Fibroblast of peridontal ligament (primary cell): Measurements from ENCODE around the gene ARL11.

Source experiments
- DNase-seq: peaks from one replicate; pipeline ENCODE4 v3.0.0-alpha.2; 2010; ENCODE audit errors: extremely low read depth

ARL11 gene

DNA sequence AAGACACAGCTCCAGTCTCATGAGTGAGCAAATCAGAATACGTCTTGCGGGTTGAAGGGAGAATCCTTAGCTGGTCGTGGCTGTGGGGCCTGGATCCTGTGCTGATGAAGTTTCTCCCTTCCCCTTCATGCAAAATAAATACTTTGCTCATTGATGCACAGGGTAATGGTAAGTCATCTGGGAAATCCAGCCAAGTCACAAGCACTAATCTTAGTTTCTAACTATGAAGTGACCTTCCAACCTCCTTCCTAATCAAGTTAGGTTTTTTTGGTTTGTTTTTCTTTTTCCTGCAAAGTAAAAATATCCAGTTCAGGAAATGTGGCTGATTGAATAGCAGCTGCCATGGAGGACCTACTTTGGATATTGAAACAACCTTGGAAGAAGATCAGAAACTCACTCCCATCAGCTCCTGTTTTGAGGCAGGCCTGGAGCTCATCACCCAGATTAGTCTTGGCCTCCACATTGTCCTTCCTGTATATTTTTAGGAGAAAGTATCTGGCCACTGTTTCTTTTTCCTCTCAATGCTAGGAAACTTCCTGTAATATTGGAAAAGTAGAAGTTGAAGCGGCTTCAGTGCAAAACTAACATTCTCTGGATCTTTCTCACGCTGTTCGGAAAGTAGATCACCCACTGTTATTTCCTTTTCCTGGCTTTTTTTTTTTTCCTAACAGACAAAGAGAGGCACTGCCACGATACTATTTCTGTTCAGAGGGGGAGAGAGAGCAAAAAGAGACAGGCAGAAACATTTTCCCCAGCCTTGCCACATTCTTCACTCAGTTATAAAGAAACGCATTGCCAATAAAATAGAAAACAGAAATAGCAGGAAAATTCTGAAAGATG lies 12.3 kb upstream of the ARL11 start:
- peak; percentile 51 for DNase-seq

GRCh38 chr13:49616676-49617065 lies 11.6 kb upstream of the ARL11 start:
- DNase-seq: peak; percentile 62

DNA sequence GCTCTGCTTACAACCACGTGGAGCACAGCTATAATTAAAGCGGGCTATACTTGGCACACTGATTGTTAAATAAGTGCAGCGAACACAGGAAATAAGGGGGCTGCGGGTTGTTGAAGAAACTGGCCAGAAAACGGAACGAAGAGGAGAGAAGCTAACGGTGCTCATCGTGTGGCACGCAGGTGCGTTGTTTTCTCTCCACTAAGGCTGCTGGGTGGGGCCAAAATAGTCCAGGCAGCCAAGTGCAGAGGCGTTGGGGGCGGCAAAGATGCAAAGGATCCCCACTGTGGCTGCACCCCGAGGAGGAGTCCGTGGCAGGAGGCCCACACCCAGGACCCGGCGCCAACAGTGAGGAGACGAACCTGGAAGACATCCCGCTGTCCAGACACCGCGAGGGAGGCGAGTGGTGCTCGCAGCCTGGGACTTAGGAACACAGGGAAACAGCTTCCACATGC lies 8.1 kb upstream of the ARL11 start:
- DNase-seq: no peak

DNA sequence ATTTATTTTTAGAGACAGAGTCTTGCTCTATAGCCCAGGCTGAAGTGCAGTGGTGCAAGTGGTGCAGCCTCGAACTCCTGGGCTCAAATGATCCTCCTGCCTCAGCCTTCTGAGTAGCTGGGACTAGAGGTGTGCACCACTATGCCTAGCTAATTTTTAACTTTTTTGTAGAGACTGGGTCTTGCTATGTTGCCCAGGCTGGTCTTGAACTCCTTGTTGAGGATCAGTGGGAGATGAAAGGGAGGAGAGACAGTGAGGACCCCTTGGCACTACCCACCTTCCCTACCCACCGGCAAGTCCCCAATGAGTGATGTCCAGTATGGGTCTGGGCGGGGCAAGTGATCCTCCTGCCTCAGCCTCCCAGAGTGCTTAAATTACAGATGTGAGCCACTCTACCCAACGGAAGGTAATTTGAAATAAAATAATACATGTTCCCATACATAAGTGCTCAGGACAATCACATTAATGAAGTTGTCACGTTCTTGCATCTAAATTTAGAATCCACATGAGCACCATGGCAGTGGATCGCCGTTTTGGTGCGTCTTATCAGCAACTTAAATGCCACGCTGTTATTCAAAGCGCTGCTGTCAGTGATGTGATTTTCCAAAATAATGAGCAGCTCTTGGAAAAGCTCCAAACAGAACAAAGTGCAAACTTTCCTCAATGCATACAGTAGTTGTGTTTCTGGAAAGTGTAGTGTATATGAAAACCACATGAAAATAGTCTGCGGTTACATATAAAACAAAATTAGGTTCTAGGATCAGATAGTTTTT lies 5.9 kb upstream of the ARL11 start:
- DNase-seq: no peak

DNA sequence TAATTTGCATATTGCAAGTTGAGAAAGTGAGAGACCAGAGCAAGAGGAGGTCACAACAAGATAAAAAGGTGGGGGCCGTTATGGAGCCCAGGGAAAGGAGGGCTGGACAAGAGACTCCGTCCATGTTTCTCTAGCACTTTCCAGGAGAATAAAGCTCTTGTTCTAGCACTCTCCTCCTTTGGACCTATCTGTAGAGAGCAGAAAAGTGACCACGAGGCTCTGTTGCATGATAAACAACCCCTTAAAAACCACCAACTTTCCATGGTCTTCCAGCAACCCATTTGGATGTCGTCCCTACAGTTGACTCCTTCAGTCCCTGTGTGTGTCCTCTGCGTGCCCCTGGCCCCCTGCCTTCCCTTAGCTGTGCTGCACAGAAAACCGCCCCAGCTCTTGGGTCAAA lies 4.1 kb upstream of the ARL11 start:
- no peak for DNase-seq

DNA sequence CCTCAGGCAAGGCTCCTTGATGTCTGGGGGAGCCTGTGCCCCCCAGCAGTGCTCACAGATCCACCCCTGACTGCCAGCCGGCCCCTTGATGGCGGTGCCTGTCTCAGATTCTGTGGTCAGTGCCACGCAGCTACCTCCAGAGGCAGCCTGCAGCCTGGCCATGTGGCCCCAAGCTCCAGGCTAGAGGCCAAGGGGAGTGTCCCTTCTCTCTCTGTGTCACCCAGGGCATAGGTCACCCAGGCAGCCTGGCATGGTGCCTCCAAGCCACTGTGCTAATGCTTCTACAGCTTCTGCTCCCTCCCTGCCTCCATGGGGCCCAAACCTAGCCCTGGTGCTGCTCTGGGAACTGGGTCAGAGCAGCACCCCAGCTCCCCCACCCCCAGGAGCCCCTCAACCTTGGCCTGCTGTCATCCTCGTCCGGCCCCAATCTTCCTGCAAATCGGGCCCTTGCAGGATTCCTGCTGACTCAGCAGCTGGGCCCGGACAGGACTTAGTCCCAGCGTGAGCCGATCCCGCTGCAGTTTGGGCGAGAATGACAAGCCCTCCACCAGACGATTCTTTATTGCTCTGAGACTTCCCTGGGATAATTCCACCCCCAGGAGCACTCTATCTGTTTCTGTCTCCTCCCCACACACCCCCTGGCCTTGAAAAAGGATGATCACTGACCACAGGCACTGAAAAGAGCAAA lies 2.8 kb upstream of the ARL11 start:
- DNase-seq: no peak

- no peak for DNase-seq
These were observed 1.1 kb downstream of the ARL11 start for GRCh38 chr13:49629196-49629938.

DNA sequence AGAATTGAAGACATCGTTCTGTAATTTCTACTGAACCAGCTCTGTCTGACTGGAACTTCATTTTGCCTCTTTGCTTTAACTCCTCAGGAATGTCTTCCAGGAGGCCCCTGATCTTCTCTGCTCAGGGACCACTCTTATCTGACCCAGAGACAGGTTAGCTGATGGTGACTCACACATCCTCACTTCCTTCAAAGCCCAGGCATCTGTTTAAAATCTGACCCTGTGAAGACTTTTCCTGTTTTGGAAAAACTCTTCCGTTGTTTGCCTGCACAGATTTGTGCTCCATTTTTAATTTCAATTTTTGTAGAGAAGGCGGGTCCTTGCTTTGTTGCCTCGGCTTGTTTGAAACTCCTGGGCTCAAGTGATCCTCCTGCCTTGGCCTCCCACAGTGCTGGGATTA lies 1.6 kb downstream of the ARL11 start:
- no peak for DNase-seq

DNA sequence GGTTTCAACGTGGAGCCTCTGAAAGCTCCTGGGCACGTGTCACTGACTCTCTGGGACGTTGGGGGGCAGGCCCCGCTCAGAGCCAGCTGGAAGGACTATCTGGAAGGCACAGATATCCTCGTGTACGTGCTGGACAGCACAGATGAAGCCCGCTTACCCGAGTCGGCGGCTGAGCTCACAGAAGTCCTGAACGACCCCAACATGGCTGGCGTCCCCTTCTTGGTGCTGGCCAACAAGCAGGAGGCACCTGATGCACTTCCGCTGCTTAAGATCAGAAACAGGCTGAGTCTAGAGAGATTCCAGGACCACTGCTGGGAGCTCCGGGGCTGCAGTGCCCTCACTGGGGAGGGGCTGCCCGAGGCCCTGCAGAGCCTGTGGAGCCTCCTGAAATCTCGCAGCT lies 2.3 kb downstream of the ARL11 start:
- DNase-seq: no peak

- no peak for DNase-seq
These were observed 3.8 kb downstream of the ARL11 start for GRCh38 chr13:49632156-49632555.

- no peak for DNase-seq
These were observed 5.4 kb downstream of the ARL11 start for GRCh38 chr13:49633710-49634109.

GRCh38 chr13:49635599-49636433 lies 7.5 kb downstream of the ARL11 start:
- peak; percentile 92 for DNase-seq

DNA sequence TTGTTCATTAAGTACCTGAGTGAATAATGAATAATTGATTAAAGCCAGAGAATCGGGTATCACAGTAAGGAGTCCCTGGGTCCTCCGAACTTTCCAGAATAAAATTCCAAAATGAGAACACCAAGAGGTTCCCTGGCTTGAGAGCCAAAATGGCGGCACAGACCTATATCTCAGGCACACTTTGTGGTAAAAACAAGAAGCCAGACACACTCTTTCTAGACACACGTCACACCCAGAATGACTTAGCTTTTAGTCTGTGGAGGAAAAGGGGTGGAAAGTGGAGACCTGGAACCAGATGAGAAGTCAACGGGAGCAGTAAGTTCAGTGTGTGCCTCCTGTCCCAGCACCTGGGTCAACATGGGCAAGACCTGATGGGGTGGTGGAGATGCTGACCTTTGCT lies 8.4 kb downstream of the ARL11 start:
- DNase-seq: no peak

DNA sequence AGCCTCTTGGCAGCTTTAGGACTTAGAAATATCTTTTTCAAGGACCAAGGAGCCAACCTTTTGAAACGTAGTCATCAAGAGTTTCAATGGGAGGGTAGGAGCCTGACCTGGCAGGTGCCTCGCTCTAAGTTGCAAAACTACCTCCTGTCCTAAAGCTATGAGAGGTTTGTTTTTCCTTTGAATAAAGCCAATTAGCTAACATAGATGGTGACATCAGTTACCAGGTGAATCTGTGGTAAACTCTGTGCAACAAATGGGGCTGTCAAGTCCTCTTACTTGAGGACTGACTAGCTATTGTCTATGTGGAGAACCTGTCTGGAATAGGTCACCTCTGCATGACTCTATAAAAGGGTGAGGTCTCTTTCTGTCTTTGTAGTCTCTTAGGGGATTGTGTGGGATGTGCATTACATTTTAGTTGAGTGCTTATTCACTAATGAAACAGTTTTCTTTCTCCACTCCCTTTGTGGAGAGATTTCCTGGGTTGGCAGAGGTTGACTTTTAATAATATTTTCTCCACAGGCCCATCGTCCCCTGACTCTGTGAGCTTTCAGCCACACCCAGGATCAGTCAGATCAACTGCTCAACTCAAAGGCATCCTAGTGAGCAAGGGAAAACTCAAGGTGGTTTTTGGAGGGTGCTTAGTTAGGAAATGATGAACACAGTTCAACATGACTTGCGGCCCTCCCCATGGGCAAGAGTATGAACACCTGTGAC lies 9.9 kb downstream of the ARL11 start:
- DNase-seq: no peak

DNA sequence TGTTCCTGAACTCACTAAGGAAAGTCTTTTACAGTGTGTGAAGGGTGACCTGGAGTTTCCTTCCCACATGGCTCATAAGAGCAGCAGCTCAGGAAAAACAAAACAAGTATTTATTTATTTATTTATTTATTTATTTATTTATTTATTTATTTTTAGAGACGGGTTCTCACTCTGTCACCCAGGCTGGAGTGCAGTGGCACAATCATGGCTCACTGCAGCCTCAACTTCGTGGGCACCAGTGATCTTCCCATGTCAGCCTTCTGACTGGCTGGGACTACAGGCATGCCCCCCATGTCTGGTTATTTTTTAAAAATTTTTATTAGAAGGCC lies 10.4 kb downstream of the ARL11 start:
- no peak for DNase-seq

- peak; percentile 89 for DNase-seq
These were observed 13.5 kb downstream of the ARL11 start for GRCh38 chr13:49641801-49642291.

- no peak for DNase-seq
These were observed 14.8 kb downstream of the ARL11 start for GRCh38 chr13:49643035-49643646.

- no peak for DNase-seq
These were observed 17.1 kb downstream of the ARL11 start for GRCh38 chr13:49645451-49645850.

- no peak for DNase-seq
These were observed 18.4 kb downstream of the ARL11 start for GRCh38 chr13:49646688-49647087.
